IMR-90 (cell line): ENCODE measurements around the gene MARS1. TPM values are rescaled to one million over a fixed set of nuclear protein-coding genes. Genes with fewer than 3 reads are reported as not detected.

ENCODE experiments used
- ATAC-seq: fragments of 200-7000 bp; cut with Tn5 transposase; 2 replicates; pipeline ENCODE4 v1.9.1; 2020; ENCODE audit warnings: low read depth, mild to moderate bottlenecking, moderate library complexity
- BruUV-seq: library from RNA; stranded (reverse); fragments of 400-500 nt; replicated peaks from 2 replicates; lab custom pipeline; 2021; lab: Mats Ljungman, UMichigan
- CTCF ChIA-PET: fragments of 300-600 bp; formaldehyde crosslinking; extraction: SDS; loops from one replicate; lab custom pipeline; 2021; ENCODE audit warnings: antibody characterized with exemption; lab: Yijun Ruan, JAX
- POLR2A ChIA-PET: fragments of 300-600 bp; sonication (Branson Sonifier 250); formaldehyde crosslinking; loops from one replicate; lab custom pipeline; 2022; ENCODE audit warnings: antibody characterized with exemption; ENCODE audit not compliant: unreplicated experiment; lab: Charles Lee
- DNase-seq: peaks from one replicate; pipeline ENCODE4 v3.0.0; 2013
- H2AFZ ChIP-seq: replicated peaks from 2 replicates; pipeline ENCODE3; 2013; ENCODE audit warnings: low read length, mild to moderate bottlenecking; ENCODE audit not compliant: poor library complexity
- H2AK5ac ChIP-seq: 2 replicates; pipeline ENCODE4 v1.6.1; 2013; ENCODE audit warnings: low read depth, low read length, inconsistent platforms
- H2AK9ac ChIP-seq: replicated peaks from 2 replicates; pipeline ENCODE3; 2013; ENCODE audit warnings: mild to moderate bottlenecking, low read depth, low read length, moderate library complexity; ENCODE audit not compliant: poor library complexity
- H2BK120ac ChIP-seq: 2 replicates; pipeline ENCODE4 v1.6.1; 2013; ENCODE audit warnings: low read depth, low read length, inconsistent platforms
- H2BK15ac ChIP-seq: 3 replicates; pipeline ENCODE4 v1.6.1; 2013; ENCODE audit warnings: low read depth, low read length, inconsistent platforms
- H2BK20ac ChIP-seq: 2 replicates; pipeline ENCODE4 v1.6.1; 2013; ENCODE audit warnings: low read depth, mild to moderate bottlenecking, inconsistent platforms, low read length, moderate library complexity
- H2BK5ac ChIP-seq: 2 replicates; pipeline ENCODE4 v1.6.1; 2013; ENCODE audit warnings: mild to moderate bottlenecking, low read depth, low read length, inconsistent platforms; ENCODE audit not compliant: poor library complexity, severe bottlenecking
- H3K14ac ChIP-seq: replicated peaks from 2 replicates; pipeline ENCODE4 v1.6.1; 2013; ENCODE audit warnings: low read depth, low read length, inconsistent platforms
- H3K18ac ChIP-seq: 2 replicates; pipeline ENCODE4 v1.6.1; 2013; ENCODE audit warnings: low read depth, low read length, control low read depth
- H3K23ac ChIP-seq: 2 replicates; pipeline ENCODE4 v1.6.1; 2013; ENCODE audit warnings: low read depth, low read length, inconsistent platforms
- H3K27ac ChIP-seq: 2 replicates; pipeline ENCODE4 v1.5.1; 2013; ENCODE audit warnings: mild to moderate bottlenecking, control low read depth, low read length; ENCODE audit not compliant: insufficient read depth
- H3K27me3 ChIP-seq: 2 replicates; pipeline ENCODE4 v1.6.1; 2013; ENCODE audit warnings: low read length; ENCODE audit not compliant: control insufficient read depth, insufficient read depth
- H3K36me3 ChIP-seq: 2 replicates; pipeline ENCODE4 v1.6.1; 2013; ENCODE audit warnings: low read length, mixed read lengths; ENCODE audit not compliant: control insufficient read depth, insufficient read depth
- H3K4ac ChIP-seq: 2 replicates; pipeline ENCODE4 v1.6.1; 2013; ENCODE audit warnings: low read depth, low read length, inconsistent platforms
- H3K4me1 ChIP-seq: 2 replicates; pipeline ENCODE4 v1.6.1; 2013; ENCODE audit warnings: low read length, mixed read lengths; ENCODE audit not compliant: control insufficient read depth, insufficient read depth
- H3K4me2 ChIP-seq: 2 replicates; pipeline ENCODE4 v1.6.1; 2013; ENCODE audit warnings: low read depth, mild to moderate bottlenecking, control low read depth, low read length, moderate library complexity
- H3K4me3 ChIP-seq: 2 replicates; pipeline ENCODE4 v1.5.1; 2013; ENCODE audit warnings: low read depth, mild to moderate bottlenecking, control low read depth, low read length, moderate library complexity; ENCODE audit not compliant: insufficient read depth
- H3K56ac ChIP-seq: 2 replicates; pipeline ENCODE4 v1.6.1; 2013; ENCODE audit warnings: low read length, inconsistent platforms; ENCODE audit not compliant: insufficient read depth; ENCODE audit errors: extremely low read depth
- H3K79me1 ChIP-seq, 2 experiments: 2 replicates each; pipeline ENCODE4 v1.6.1; 2013; ENCODE audit warnings: low read length in 2 of 2, inconsistent platforms in 1 of 2, low read depth in 1 of 2
- H3K9ac ChIP-seq: 2 replicates; pipeline ENCODE4 v1.6.1; 2013; ENCODE audit warnings: low read depth, low read length, control low read depth
- H3K9me1 ChIP-seq: 2 replicates; pipeline ENCODE4 v1.6.1; 2013; ENCODE audit warnings: low read length, inconsistent platforms; ENCODE audit not compliant: insufficient read depth
- H3K9me3 ChIP-seq: 2 replicates; pipeline ENCODE4 v1.6.1; 2013; ENCODE audit warnings: low read length; ENCODE audit not compliant: control insufficient read depth, insufficient read depth
- H4K20me1 ChIP-seq: 2 replicates; pipeline ENCODE4 v1.6.1; 2013; ENCODE audit warnings: low read length, inconsistent platforms; ENCODE audit not compliant: insufficient read depth
- H4K5ac ChIP-seq: 2 replicates; pipeline ENCODE4 v1.6.1; 2013; ENCODE audit warnings: mild to moderate bottlenecking, low read depth, low read length, control low read depth
- H4K8ac ChIP-seq, 2 experiments: 2 replicates each; pipeline ENCODE4 v1.6.1; 2013; ENCODE audit warnings: low read depth in 2 of 2, low read length in 2 of 2, control low read depth in 1 of 2, inconsistent platforms in 1 of 2
- H4K91ac ChIP-seq: 2 replicates; pipeline ENCODE4 v1.6.1; 2013; ENCODE audit warnings: low read depth, low read length, inconsistent platforms; ENCODE audit not compliant: insufficient read depth
- MAFK ChIP-seq: IDR thresholded peaks from 2 replicates; pipeline ENCODE4 v1.6.1; 2012; ENCODE audit warnings: low read depth, low read length, improper control_type of control experiment
- MAZ ChIP-seq: IDR thresholded peaks from 2 replicates; pipeline ENCODE4 v1.6.1; 2012; ENCODE audit warnings: low read depth, mild to moderate bottlenecking, low read length, improper control_type of control experiment, moderate library complexity, borderline replicate concordance
- USF2 ChIP-seq: fragments of 150-350 bp; IDR thresholded peaks from 2 replicates; pipeline ENCODE4 v1.6.1; 2017; ENCODE audit warnings: mild to moderate bottlenecking, antibody characterized with exemption, low read length, low read depth
- WGBS, 2 experiments: methylation state at CpG; one replicate each; pipeline versions ENCODE4 v1.1.5 to v1.1.7; 2013; ENCODE audit warnings: missing lambda C conversion rate in 2 of 2; ENCODE audit not compliant: insufficient read length in 1 of 2; ENCODE audit errors: extremely low coverage in 2 of 2; 5-methylcytosine and 5-hydroxymethylcytosine counted together
- dilution Hi-C: fragments of 300-500 bp; cut with HindIII; formaldehyde crosslinking; loops from one replicate; pipeline ENCODE4 v1.14.3; 2018; ENCODE audit warnings: low sequenced_read_pairs; ENCODE audit not compliant: unreplicated experiment
- in situ Hi-C: fragments of 300-500 bp; cut with MboI; formaldehyde crosslinking; loops from 3 replicates; pipeline ENCODE4 v1.14.3; 2019; ENCODE audit warnings: low sequenced_read_pairs, inconsistent platforms, mixed read lengths
- intact Hi-C: fragments of 100-400 bp; cut with micrococcal nuclease; formaldehyde crosslinking; loops from 2 replicates; pipeline ENCODE4 v1.10.0; 2022
- polyA plus RNA-seq, 3 experiments: library from polyadenylated mRNA; depleted of rRNA; stranded (reverse); fragments of >200 nt; gene quantifications; 2 replicates each; pipeline ENCODE4 v1.2.3, GENCODE V29; 2012; ENCODE audit warnings: low replicate concordance in 1 of 3
- total RNA-seq: library from RNA; depleted of rRNA; stranded (reverse); fragments of >200 nt; gene quantifications from 2 replicates; pipeline ENCODE4 v1.2.3, GENCODE V29; 2012

MARS1 gene
- total and polyA plus RNA-seq, 2 of the 4 experiments (the other 2 are of a cell fraction) = 156 to 164 TPM

GRCh38 chr12:57563358-57563757 lies 75.5 kb downstream of the MARS1 start:
- Histone ChIP-seq H3K9me1 (no peaks in the 10 kb centered on the region), H3K27me3 (peaks cover 13% of the 10 kb centered on the region), H3K18ac (no peak overlapping the region), H3K4me3 (no peak overlapping the region), H3K56ac (no peak overlapping the region), H3K9me3 (no peaks in the 10 kb centered on the region), H3K9ac (no peak overlapping the region), H2BK5ac (no peak overlapping the region), H3K4ac (no peak overlapping the region), H3K79me1 (no peaks in the 10 kb centered on the region), H3K36me3 (no peaks in the 10 kb centered on the region), H4K91ac (no peak overlapping the region), H2AK9ac (no peak overlapping the region), H3K27ac (no peak overlapping the region), H2BK20ac (no peak overlapping the region), H3K23ac (no peak overlapping the region), H3K4me2 (no peak overlapping the region), H2AFZ (no peak overlapping the region), H2BK15ac (no peak overlapping the region), H2AK5ac (no peak overlapping the region), H4K8ac (no peak overlapping the region), H4K20me1 (no peaks in the 10 kb centered on the region), H3K14ac (no peak overlapping the region), H2BK120ac (no peak overlapping the region), H3K4me1 (no peaks in the 10 kb centered on the region), H4K5ac (no peak overlapping the region)
- ATAC-seq (no peak), DNase-seq (no peak)
- intact Hi-C loops = loop anchor here (10.0 kb wide), 1 partner anchor 1301 kb away; no protein-coding TSS in a partner anchor
- dilution Hi-C loops = loop anchor here (25.0 kb wide), 1 partner anchor 99 kb away; no protein-coding TSS in a partner anchor
- in situ Hi-C loops = no loop called here
- ChIA-PET POLR2A (no interaction called here), CTCF (no interaction called here)
- BruUV-seq = no TSS peak
- TF ChIP-seq MAZ = no peak
- TF ChIP-seq MAFK = no peak
- TF ChIP-seq USF2 = no peak
- WGBS, 2 experiments = no CpG with 5 or more reads among the region's 4 CpGs
